Left ventricle myocardium inferior (tissue), 1 donor: ENCODE data around the gene VPS35. TPM values are rescaled to one million over a fixed set of nuclear protein-coding genes. Genes with fewer than 3 reads are reported as not detected.

ENCODE experiments used
- DNase-seq: peaks from one replicate; pipeline ENCODE4 v3.0.0-alpha.2; 2020
- H3K27ac ChIP-seq: fragments of 200-600 bp; replicated peaks from 2 replicates; pipeline ENCODE4 v1.8.0; 2021
- H3K27me3 ChIP-seq: fragments of 200-600 bp; 2 replicates; pipeline ENCODE4 v1.8.0; 2021; ENCODE audit warnings: low read depth
- H3K36me3 ChIP-seq: fragments of 200-600 bp; 2 replicates; pipeline ENCODE4 v1.8.0; 2021
- H3K4me1 ChIP-seq: fragments of 200-600 bp; 2 replicates; pipeline ENCODE4 v1.8.0; 2021
- H3K4me3 ChIP-seq: fragments of 200-600 bp; 2 replicates; pipeline ENCODE4 v1.8.0; 2021; ENCODE audit warnings: mild to moderate bottlenecking, moderate library complexity
- H3K9me3 ChIP-seq: fragments of 200-600 bp; replicated peaks from 2 replicates; pipeline ENCODE4 v1.8.0; 2021
- intact Hi-C: fragments of 100-400 bp; cut with micrococcal nuclease; formaldehyde crosslinking; loops from one replicate; pipeline ENCODE4 v1.11.0; 2022
- total RNA-seq: library from RNA; stranded (reverse); fragmentation: NEBNext Ultra II Directional; extraction: Animal tissue kit (Norgen Biotek cat#: 25700); gene quantifications from one replicate; pipeline ENCODE4 v1.2.1, GENCODE V29; 2021
- TF ChIP-seq, protein P1 (sequence below): fragments of 200-600 bp; IDR thresholded peaks from 2 replicates; pipeline ENCODE4 v1.8.0; 2021; ENCODE audit warnings: antibody characterized with exemption, mild to moderate bottlenecking, borderline replicate concordance
- donor health status: DM: no; HTN: yes; CAD: no; lungs with severe emphysema.

The VPS35 gene
- total RNA-seq, 1 donor from 2014 or later, result 74.6 TPM

DNA sequence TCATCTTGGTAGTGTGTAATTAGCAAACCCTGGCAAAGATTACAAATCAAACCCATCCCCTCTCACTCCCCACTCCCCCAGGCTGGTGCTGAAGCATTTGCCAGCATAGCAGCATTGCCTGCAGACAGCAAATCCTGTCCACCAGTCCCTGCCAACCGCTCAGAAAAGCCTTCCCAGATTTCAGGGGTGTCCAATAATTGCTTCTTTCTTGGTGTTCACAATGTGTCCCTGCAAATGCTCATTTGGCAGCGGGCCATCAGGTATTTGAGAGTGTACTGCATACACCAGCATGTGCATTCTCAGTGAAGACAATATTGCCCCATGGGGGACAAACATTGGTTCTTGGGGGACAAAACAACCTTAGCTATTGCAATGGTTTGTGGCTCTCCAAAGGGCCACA, 28.7 kb upstream of the VPS35 start:
- no peak overlapping the region for H3K4me3 ChIP-seq
- H3K27ac ChIP-seq, result peak overlapping the region; percentile 82
- no peaks in the 10 kb centered on the region for H3K27me3 ChIP-seq
- DNase-seq, result no peak
- H3K9me3 ChIP-seq, result no peaks in the 10 kb centered on the region
- TF ChIP-seq, protein P1, sequence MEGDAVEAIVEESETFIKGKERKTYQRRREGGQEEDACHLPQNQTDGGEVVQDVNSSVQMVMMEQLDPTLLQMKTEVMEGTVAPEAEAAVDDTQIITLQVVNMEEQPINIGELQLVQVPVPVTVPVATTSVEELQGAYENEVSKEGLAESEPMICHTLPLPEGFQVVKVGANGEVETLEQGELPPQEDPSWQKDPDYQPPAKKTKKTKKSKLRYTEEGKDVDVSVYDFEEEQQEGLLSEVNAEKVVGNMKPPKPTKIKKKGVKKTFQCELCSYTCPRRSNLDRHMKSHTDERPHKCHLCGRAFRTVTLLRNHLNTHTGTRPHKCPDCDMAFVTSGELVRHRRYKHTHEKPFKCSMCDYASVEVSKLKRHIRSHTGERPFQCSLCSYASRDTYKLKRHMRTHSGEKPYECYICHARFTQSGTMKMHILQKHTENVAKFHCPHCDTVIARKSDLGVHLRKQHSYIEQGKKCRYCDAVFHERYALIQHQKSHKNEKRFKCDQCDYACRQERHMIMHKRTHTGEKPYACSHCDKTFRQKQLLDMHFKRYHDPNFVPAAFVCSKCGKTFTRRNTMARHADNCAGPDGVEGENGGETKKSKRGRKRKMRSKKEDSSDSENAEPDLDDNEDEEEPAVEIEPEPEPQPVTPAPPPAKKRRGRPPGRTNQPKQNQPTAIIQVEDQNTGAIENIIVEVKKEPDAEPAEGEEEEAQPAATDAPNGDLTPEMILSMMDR, result no peak
- peaks cover 42% of the 10 kb centered on the region for H3K36me3 ChIP-seq
- intact Hi-C loops, result no loop called here
- peaks cover 49% of the 10 kb centered on the region for H3K4me1 ChIP-seq

DNA sequence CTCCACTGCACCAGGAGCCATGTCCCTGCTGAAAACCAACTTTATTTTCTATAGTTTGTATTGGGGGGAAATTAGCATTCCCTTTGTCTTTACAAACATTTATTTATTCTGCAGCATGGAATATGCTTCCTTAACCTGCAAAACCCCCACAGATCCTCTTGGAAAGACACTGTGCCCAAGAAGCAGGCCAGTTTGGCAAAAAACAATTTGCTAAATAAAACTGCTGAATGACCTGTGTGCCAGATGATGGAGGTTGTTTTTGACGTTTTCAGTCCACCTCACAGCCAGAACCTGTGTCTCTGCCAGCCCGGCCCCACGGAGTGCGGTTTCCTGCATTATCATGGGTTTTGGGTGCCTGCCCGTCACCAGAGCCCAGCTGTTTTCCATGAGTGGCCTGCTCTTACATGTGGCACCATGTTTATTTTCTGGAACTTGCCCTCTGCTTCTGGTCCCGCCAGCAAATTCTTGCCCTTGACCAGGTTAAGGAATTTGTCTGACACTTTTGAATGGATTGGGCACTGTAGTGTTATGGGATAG, 26.9 kb upstream of the VPS35 start:
- Histone ChIP-seq H3K27ac (peak overlapping the region; percentile 82), H3K36me3 (peaks cover 24% of the 10 kb centered on the region), H3K27me3 (no peaks in the 10 kb centered on the region), H3K9me3 (no peaks in the 10 kb centered on the region), H3K4me1 (peaks cover 68% of the 10 kb centered on the region), H3K4me3 (no peak overlapping the region)
- peak; percentile 78 for DNase-seq
- intact Hi-C loops, result no loop called here
- TF ChIP-seq, protein P1, result no peak

DNA sequence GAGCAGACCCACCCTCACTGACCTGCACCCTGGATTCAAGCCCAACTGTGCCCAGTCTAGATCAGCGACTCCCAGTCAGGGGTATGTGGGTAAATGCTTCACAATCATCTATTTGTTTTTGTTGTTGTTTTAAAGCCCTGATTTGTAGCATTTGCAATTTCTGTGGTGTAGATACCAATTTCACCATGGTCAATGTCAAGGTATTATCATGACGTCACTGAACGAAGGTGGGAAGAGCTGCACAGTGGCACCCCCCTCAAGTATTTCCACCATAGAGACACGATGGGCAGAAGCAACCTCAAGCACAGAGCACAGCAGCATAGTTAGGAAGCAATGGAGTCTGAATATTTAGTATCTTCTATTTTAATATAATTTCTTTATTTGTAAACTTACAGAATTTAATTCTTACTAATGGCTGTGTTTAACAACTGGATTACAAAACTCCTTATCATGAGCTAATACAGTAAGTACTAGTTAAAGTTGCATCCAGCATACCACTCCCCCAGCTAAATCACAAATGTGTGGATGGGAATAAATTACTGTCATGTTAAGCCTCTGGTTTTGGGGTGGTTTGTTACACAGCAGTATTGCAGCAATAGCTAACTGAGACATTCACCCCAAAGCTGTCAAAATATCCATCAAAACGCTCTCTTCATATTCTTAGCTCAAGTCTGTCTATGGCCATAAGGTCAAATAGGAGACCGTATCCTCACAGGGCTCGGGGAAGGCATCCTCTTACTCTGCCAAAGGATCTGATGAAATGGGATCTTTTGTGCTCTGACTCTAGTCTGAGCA, 26.0 kb upstream of the VPS35 start:
- DNase-seq, result no peak
- TF ChIP-seq, protein P1, result no peak
- Histone ChIP-seq H3K27me3 (no peaks in the 10 kb centered on the region), H3K4me3 (no peak overlapping the region), H3K27ac (peak overlapping the region; percentile 82), H3K4me1 (peaks cover 76% of the 10 kb centered on the region), H3K9me3 (no peaks in the 10 kb centered on the region), H3K36me3 (peaks cover 22% of the 10 kb centered on the region)
- intact Hi-C loops, result no loop called here

DNA sequence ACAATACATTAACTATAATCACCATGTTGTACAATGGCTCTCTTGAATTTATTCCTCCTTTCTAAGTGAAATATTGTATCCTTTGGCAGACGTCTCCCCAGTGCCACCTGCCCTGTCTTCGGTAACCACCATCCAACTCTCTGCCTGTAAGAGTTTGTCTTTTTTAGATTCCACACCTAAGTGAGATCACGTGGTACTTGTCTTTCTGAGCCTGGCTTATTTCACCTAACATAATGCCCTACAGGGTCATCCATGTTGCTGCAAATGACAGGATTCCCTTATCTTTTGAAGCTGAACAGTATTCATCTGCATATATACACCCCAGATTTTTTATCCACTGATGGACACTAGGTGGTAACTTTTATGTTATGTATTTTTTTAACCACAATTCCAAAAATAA, 24.7 kb upstream of the VPS35 start:
- peak overlapping the region; percentile 82 for H3K27ac ChIP-seq
- no peak for DNase-seq
- H3K27me3 ChIP-seq, result no peaks in the 10 kb centered on the region
- no peak overlapping the region for H3K4me3 ChIP-seq
- peaks cover 82% of the 10 kb centered on the region for H3K4me1 ChIP-seq
- intact Hi-C loops, result no loop called here
- H3K36me3 ChIP-seq, result peaks cover 22% of the 10 kb centered on the region
- TF ChIP-seq, protein P1, result no peak
- H3K9me3 ChIP-seq, result no peaks in the 10 kb centered on the region

DNA sequence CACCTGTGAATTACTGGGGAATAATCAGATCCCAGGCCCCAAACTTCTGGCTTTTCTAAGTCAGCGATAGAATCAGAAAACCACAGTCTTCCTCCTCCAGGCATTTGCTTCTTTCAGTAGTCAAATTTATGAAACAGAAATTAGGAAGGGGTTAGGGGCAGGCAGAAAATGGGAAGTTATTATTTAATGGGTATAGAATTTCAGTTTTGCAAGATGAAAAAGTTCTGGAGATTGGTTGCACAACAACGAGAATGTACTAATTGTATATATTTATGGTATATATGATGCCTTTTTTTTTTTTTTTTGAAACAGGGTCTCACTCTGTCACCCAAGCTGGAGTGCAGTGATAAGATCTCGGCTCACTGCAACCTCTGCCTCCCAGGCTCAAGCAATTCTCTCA, 23.9 kb upstream of the VPS35 start:
- no peak for DNase-seq
- intact Hi-C loops, result no loop called here
- Histone ChIP-seq H3K4me1 (peaks cover 77% of the 10 kb centered on the region), H3K36me3 (peaks cover 26% of the 10 kb centered on the region), H3K4me3 (no peak overlapping the region), H3K27ac (peak overlapping the region; percentile 82), H3K27me3 (no peaks in the 10 kb centered on the region), H3K9me3 (no peaks in the 10 kb centered on the region)
- TF ChIP-seq, protein P1, result no peak
